PC-3 (cell line): ENCODE results near the gene NCS1.

Source experiments
- CTCF ChIP-seq: fragments of 300-600 bp; sonication (generic); conservative IDR thresholded peaks from 2 replicates; pipeline ENCODE4 v1.5.1; 2017; ENCODE audit warnings: antibody characterized with exemption, low read depth, mild to moderate bottlenecking, low read length
- EZH2 ChIP-seq: fragments of 300-600 bp; sonication (generic); IDR thresholded peaks from one replicate; pipeline ENCODE4 v1.6.1; 2017; ENCODE audit warnings: antibody characterized with exemption, mild to moderate bottlenecking, low read length; ENCODE audit not compliant: unreplicated experiment

DNA sequence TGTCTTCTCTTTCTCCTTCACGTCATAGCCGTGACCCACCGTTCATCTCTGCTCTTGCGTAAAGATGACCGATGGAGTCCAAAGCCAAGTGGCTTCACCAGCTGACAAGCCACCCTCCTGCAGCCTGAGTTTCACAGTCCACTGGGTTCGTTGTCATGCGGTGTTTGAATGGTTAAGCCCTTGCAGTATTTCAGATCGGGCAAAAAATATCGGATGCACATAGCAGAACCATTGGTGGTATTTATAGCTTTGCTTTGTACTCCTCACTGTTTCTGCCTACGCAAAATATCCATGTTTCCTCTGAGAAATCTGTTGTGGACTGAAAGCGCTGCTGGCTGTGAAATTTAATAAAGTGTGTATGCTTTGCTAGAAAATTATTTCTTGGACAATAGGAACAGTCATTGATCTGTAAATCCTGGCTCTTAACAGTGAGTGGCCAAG, 34.5 kb upstream of the NCS1 start:
- TF ChIP-seq CTCF = no peak
- TF ChIP-seq EZH2 = no peak
